KMS-11 (cell line): ENCODE data around the gene ABCA4.

Source experiments
- H2AFZ ChIP-seq: fragments of 200-600 bp; sonication (generic); 2 replicates; pipeline ENCODE4 v1.6.1; 2016; ENCODE audit warnings: antibody characterized with exemption, mixed run types, low read depth
- H3K27ac ChIP-seq: fragments of 200-600 bp; sonication (generic); 2 replicates; pipeline ENCODE4 v1.6.1; 2016; ENCODE audit warnings: mild to moderate bottlenecking, mixed run types
- H3K27me3 ChIP-seq: fragments of 200-600 bp; sonication (generic); 2 replicates; pipeline ENCODE4 v1.6.1; 2017; ENCODE audit warnings: mild to moderate bottlenecking, low read depth, mixed run types, moderate library complexity; ENCODE audit not compliant: insufficient read depth
- H3K36me3 ChIP-seq: fragments of 200-600 bp; sonication (generic); 2 replicates; pipeline ENCODE4 v1.6.1; 2017; ENCODE audit warnings: mild to moderate bottlenecking, mixed run types; ENCODE audit not compliant: insufficient read depth
- H3K4me1 ChIP-seq: fragments of 200-600 bp; sonication (generic); 2 replicates; pipeline ENCODE4 v1.6.1; 2016; ENCODE audit warnings: mild to moderate bottlenecking, low read depth, mixed run types; ENCODE audit not compliant: poor library complexity, severe bottlenecking
- H3K4me2 ChIP-seq: fragments of 200-600 bp; sonication (generic); 2 replicates; pipeline ENCODE4 v1.7.0; 2016; ENCODE audit warnings: mild to moderate bottlenecking, mixed run types
- H3K4me3 ChIP-seq: fragments of 200-600 bp; sonication (generic); IDR thresholded peaks from 2 replicates; pipeline ENCODE4 v1.6.1; 2017; ENCODE audit warnings: low read depth, low read length, mixed read lengths; ENCODE audit not compliant: insufficient read depth
- H3K79me2 ChIP-seq: fragments of 200-600 bp; sonication (generic); 2 replicates; pipeline ENCODE4 v1.6.1; 2016; ENCODE audit warnings: low read depth, mixed run types; ENCODE audit not compliant: insufficient read depth
- H3K9ac ChIP-seq: fragments of 200-600 bp; sonication (generic); 2 replicates; pipeline ENCODE4 v1.6.1; 2016; ENCODE audit warnings: mild to moderate bottlenecking, mixed run types
- H4K20me1 ChIP-seq: fragments of 200-600 bp; sonication (generic); 2 replicates; pipeline ENCODE4 v1.6.1; 2016; ENCODE audit warnings: mild to moderate bottlenecking, mixed run types; ENCODE audit not compliant: insufficient read depth
- TF ChIP-seq, protein P1 (sequence below): fragments of 200-600 bp; sonication (generic); conservative IDR thresholded peaks from 2 replicates; pipeline ENCODE4 v1.6.1; 2017; ENCODE audit warnings: low read depth, mild to moderate bottlenecking, antibody characterized with exemption, low read length, moderate library complexity, mixed read lengths

The ABCA4 gene

DNA sequence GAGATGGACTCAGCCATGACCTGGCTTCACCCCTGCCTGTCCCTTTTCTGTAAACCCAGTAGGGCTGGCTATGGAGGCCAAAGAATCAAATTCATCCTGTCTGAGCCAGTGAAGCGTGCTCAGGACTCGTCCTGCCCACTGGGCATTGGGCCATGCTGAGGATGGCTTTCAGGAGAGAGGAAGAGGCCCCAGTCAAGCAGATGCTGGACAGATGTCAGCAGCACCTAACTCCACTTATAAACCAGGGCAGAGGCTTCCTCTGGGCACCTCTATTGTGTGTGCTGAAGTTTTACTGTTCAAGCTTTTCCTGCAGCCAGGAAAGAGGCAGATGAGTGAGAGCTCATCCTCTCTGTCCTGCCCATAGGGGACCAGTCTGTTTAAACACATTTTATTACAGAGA, 114.3 kb downstream of the ABCA4 start:
- Histone ChIP-seq H3K9ac (no peak overlapping the region), H3K36me3 (no peaks in the 10 kb centered on the region), H4K20me1 (no peaks in the 10 kb centered on the region), H2AFZ (no peak overlapping the region), H3K27me3 (no peaks in the 10 kb centered on the region), H3K27ac (no peak overlapping the region), H3K4me3 (no peak overlapping the region), H3K4me1 (no peaks in the 10 kb centered on the region), H3K4me2 (no peak overlapping the region), H3K79me2 (no peaks in the 10 kb centered on the region)
- TF ChIP-seq, protein P1, sequence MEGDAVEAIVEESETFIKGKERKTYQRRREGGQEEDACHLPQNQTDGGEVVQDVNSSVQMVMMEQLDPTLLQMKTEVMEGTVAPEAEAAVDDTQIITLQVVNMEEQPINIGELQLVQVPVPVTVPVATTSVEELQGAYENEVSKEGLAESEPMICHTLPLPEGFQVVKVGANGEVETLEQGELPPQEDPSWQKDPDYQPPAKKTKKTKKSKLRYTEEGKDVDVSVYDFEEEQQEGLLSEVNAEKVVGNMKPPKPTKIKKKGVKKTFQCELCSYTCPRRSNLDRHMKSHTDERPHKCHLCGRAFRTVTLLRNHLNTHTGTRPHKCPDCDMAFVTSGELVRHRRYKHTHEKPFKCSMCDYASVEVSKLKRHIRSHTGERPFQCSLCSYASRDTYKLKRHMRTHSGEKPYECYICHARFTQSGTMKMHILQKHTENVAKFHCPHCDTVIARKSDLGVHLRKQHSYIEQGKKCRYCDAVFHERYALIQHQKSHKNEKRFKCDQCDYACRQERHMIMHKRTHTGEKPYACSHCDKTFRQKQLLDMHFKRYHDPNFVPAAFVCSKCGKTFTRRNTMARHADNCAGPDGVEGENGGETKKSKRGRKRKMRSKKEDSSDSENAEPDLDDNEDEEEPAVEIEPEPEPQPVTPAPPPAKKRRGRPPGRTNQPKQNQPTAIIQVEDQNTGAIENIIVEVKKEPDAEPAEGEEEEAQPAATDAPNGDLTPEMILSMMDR, result no peak

DNA sequence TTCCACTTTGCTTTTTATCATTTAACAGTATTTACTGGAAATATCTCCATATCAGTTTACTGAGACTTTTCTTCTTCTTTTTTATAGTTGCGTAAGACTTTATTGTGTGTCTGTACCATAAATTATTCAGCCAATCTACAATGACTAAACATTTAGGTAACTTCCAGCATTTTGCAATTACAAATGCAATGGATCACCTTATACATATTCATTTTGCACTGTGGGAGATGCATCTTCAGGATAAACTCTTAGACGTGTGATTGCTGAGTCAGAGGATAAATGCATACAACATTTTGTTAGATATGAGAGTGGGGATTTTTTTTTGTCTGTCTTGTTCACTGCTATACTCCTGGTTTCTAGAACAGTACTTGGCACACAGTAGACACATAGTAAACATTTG, 116.0 kb downstream of the ABCA4 start:
- Histone ChIP-seq H3K9ac (no peak overlapping the region), H3K4me3 (no peak overlapping the region), H4K20me1 (no peaks in the 10 kb centered on the region), H3K4me2 (no peak overlapping the region), H3K27me3 (no peaks in the 10 kb centered on the region), H2AFZ (no peak overlapping the region), H3K4me1 (no peaks in the 10 kb centered on the region), H3K79me2 (no peaks in the 10 kb centered on the region), H3K27ac (no peak overlapping the region), H3K36me3 (no peaks in the 10 kb centered on the region)
- TF ChIP-seq, protein P1, result no peak

DNA sequence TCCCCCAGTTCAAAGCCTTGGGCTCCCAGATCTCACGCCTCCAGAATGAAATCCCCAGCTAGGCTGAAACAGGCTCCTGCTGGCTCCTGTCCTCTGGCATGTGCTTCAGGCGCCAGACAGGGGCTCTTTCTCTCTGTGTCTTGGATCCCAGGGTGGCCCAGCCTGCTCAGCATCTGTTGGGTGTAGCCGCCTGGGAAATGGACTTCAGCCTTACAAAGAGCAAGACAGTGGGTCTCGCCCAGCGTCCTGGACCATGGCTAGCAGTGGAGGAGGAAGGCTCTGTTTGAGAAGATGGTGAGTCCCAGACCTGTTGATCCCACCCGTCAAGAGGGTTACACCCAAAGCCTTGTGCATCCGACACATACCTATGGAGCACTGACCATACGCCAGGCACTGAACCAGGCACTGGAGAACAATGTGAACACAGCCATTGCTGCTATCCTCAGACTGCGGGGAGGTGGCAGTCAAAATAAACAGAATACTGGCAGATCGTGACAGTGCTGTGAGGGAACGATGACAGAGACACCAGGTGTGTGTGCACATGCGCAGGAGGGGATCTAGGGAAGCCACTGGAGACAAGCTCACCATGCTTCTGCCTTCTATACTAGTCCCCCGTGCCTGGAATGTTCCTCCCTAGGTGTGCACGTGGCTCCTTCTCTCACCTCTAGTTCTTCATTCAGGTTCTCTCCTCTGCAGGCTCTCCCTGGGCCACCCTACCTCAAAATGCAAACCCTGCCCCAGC, 118.7 kb downstream of the ABCA4 start:
- Histone ChIP-seq H3K4me1 (no peaks in the 10 kb centered on the region), H3K4me2 (no peak overlapping the region), H3K36me3 (no peaks in the 10 kb centered on the region), H3K4me3 (no peak overlapping the region), H3K9ac (no peak overlapping the region), H3K27ac (no peak overlapping the region), H2AFZ (no peak overlapping the region), H3K27me3 (no peaks in the 10 kb centered on the region), H4K20me1 (no peaks in the 10 kb centered on the region), H3K79me2 (no peaks in the 10 kb centered on the region)
- TF ChIP-seq, protein P1, result no peak

DNA sequence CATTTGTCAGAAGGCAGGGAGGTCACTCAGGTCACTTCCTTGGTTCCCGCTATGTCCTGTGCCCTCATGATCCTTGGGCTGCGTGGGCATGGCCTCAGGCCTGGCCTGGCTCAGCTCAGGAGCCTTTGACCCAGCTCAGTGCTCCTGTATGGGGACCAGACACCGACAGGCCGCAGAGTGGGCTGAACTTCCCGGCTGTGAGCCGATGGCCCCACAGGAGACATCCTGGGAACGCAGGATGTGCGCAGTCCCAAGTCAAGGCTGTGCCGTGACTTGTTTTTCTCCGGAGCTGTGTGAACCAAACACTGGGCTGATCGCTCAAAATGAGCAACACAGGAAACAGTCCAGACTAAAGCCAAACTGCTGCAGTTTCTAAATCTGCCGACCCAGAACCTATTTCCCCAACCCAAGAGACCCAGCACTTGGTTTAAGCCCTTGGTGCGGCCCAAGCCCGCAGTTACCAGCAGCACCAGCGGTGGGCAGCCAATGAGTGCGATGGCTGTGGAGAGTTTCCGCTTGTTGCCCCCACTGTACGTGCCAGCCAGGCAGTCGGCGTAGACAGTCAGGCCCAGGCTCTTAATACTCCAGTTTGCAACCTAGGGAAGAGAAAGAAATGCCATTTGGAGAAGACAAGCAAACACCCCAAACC, 119.4 kb downstream of the ABCA4 start:
- Histone ChIP-seq H3K4me3 (no peak overlapping the region), H3K36me3 (no peaks in the 10 kb centered on the region), H3K27ac (no peak overlapping the region), H2AFZ (no peak overlapping the region), H3K4me1 (no peaks in the 10 kb centered on the region), H3K27me3 (no peaks in the 10 kb centered on the region), H3K4me2 (no peak overlapping the region), H3K79me2 (no peaks in the 10 kb centered on the region), H4K20me1 (no peaks in the 10 kb centered on the region), H3K9ac (no peak overlapping the region)
- TF ChIP-seq, protein P1, result no peak
